ENCODE results near the gene LRP6. TPM values are rescaled to one million over a fixed set of nuclear protein-coding genes. Genes with fewer than 3 reads are reported as not detected.

LRP6 gene
- total RNA-seq, 1 experiment from 2014 or later: 62.4 TPM

GRCh38 chr12:12098691-12099015 is 168.2 kb downstream of the LRP6 start:
- Histone ChIP-seq H3K23me2 (ENCODE audit: insufficient read length, low read depth, low read length, poor library complexity, severe bottlenecking) (no peaks in the 10 kb centered on the region), H3K4ac (ENCODE audit: low read depth, low read length) (no peak overlapping the region), H2AFZ (ENCODE audit: low read length) (no peak overlapping the region), H3K9ac (ENCODE audit: extremely low read depth, insufficient read length, low read length) (no peak overlapping the region), H4K5ac (ENCODE audit: insufficient read length, low read depth, low read length) (no peak overlapping the region), H4K8ac (replicated peaks; ENCODE audit: insufficient read length, low read depth, low read length) (no peak overlapping the region), H3K56ac (ENCODE audit: insufficient read length, low read depth, low read length) (no peak overlapping the region), H2BK120ac (ENCODE audit: low read depth, low read length, poor library complexity, severe bottlenecking) (no peak overlapping the region), H2BK15ac (ENCODE audit: low read depth, low read length) (no peak overlapping the region), H3K79me2 (ENCODE audit: insufficient read depth, low read length) (no peaks in the 10 kb centered on the region), H3K27me3 (ENCODE audit: insufficient read depth, low read length) (no peaks in the 10 kb centered on the region), H4K91ac (ENCODE audit: insufficient read length, low read depth, low read length) (no peak overlapping the region), H3T11ph (ENCODE audit: low read length) (no peak overlapping the region), H3K4me2 (ENCODE audit: insufficient read depth, insufficient read length, low read length) (no peak overlapping the region), H3K14ac (ENCODE audit: insufficient read depth, low read length) (no peak overlapping the region), H3K27ac (ENCODE audit: insufficient read length, low read depth, low read length) (no peak overlapping the region), H2BK5ac (ENCODE audit: insufficient read length, low read length) (no peak overlapping the region), H3K23ac (ENCODE audit: insufficient read length, low read depth, low read length) (no peak overlapping the region), H4K20me1 (ENCODE audit: control insufficient read depth, insufficient read depth, insufficient read length) (no peaks in the 10 kb centered on the region), H3K18ac (ENCODE audit: insufficient read length, low read depth, low read length) (no peak overlapping the region), H3K9me3 (ENCODE audit: control insufficient read depth, low read depth, low read length) (no peaks in the 10 kb centered on the region), H3K4me1 (ENCODE audit: insufficient read depth, low read length) (no peaks in the 10 kb centered on the region), H3K79me1 (ENCODE audit: insufficient read depth, low read depth, low read length, poor library complexity, severe bottlenecking) (no peaks in the 10 kb centered on the region), H2BK20ac (ENCODE audit: low read depth, low read length, poor library complexity, severe bottlenecking) (no peak overlapping the region), H2BK12ac (ENCODE audit: insufficient read length, low read depth, low read length) (no peak overlapping the region), H2AK5ac (ENCODE audit: insufficient read length, low read length) (no peak overlapping the region)
- Mint-ChIP-seq H3K4me3 (no peak overlapping the region), H3K4me1 (no peaks in the 10 kb centered on the region), H3K9me3 (no peaks in the 10 kb centered on the region), H3K27me3 (ENCODE audit: low read depth) (no peaks in the 10 kb centered on the region), H3K36me3 (ENCODE audit: insufficient read depth in 1 of 3, low read depth in 3 of 3) (peaks cover 3 to 11% (median 10%) of the 10 kb centered on the region in 3 experiments; a peak in 6 of 7 replicates), H3K27ac (no peak overlapping the region; a peak in 1 of 7 replicates)
- TF ChIP-seq CTCF (conservative IDR thresholded peaks at IDR 0.05): no peak
- WGBS (ENCODE audit: extremely low coverage, insufficient read length, low lambda C conversion rate): no CpG with 5 or more reads among the region's 3 CpGs
- no peak for DNase-seq
